Omental fat pad (tissue), 4 donors: ENCODE measurements around the gene ORM2. TPM values are rescaled to one million over a fixed set of nuclear protein-coding genes. Genes with fewer than 3 reads are reported as not detected.

Source experiments
- ATAC-seq: fragments of 150-250 bp; one replicate; pipeline ENCODE4 v1.9.1; 2016; ENCODE audit warnings: mild to moderate bottlenecking, moderate library complexity; ENCODE audit not compliant: low FRiP score
- DNase-seq: peaks from one replicate; pipeline ENCODE4 v3.0.0-alpha.2; 2019; ENCODE audit warnings: low spot score
- CTCF ChIP-seq, 3 donors: fragments of 450-650 bp; IDR thresholded peaks; one replicate each; pipeline ENCODE4 v1.5.1; 2016 to 2017; ENCODE audit warnings: antibody characterized with exemption in 3 of 3, mild to moderate bottlenecking in 3 of 3, moderate library complexity in 2 of 3
- total RNA-seq, 4 donors: library from RNA; depleted of rRNA; stranded (reverse); fragments of >200 nt; gene quantifications; one replicate each; pipeline ENCODE4 v1.1.0, GENCODE V29; 2016

ORM2 gene
- total RNA-seq, 4 donors from 2014 or later, result 1.6 TPM; not detected in 3

- no peak for TF ChIP-seq CTCF (IDR thresholded peaks at IDR 0.05)
- no peak for DNase-seq
- no peak for ATAC-seq
These were observed 21.1 kb downstream of the ORM2 start for GRCh38 chr9:114350636-114351401.

GRCh38 chr9:114351932-114352331 is 22.3 kb downstream of the ORM2 start:
- DNase-seq, result no peak
- TF ChIP-seq CTCF (IDR thresholded peaks at IDR 0.05), result no peak
- ATAC-seq, result no peak

GRCh38 chr9:114355821-114356220 is 26.2 kb downstream of the ORM2 start:
- TF ChIP-seq CTCF (IDR thresholded peaks at IDR 0.05), result no peak
- no peak for ATAC-seq
- DNase-seq, result no peak

- TF ChIP-seq CTCF (IDR thresholded peaks at IDR 0.05), result no peak
- ATAC-seq (no peak), DNase-seq (no peak)
These were observed 27.1 kb downstream of the ORM2 start for GRCh38 chr9:114356792-114357191.

GRCh38 chr9:114357360-114357759 is 27.7 kb downstream of the ORM2 start:
- TF ChIP-seq CTCF (IDR thresholded peaks at IDR 0.05), result no peak
- no peak for ATAC-seq
- no peak for DNase-seq

GRCh38 chr9:114357911-114358328 is 28.3 kb downstream of the ORM2 start:
- no peak for ATAC-seq
- no peak for TF ChIP-seq CTCF (IDR thresholded peaks at IDR 0.05)
- DNase-seq, result no peak

GRCh38 chr9:114359801-114360200 is 30.1 kb downstream of the ORM2 start:
- no peak for DNase-seq
- TF ChIP-seq CTCF (IDR thresholded peaks at IDR 0.05), result no peak
- ATAC-seq, result no peak
